GM19025 (cell line): ENCODE data around the gene PEAR1.

Experiments
- ATAC-seq: cut with Tn5 transposase; IDR thresholded peaks from one replicate; pipeline ENCODE4 v1.9.1; 2021; ENCODE audit warnings: mild to moderate bottlenecking, low read depth, moderate library complexity; ENCODE audit not compliant: unreplicated experiment

PEAR1 gene

DNA sequence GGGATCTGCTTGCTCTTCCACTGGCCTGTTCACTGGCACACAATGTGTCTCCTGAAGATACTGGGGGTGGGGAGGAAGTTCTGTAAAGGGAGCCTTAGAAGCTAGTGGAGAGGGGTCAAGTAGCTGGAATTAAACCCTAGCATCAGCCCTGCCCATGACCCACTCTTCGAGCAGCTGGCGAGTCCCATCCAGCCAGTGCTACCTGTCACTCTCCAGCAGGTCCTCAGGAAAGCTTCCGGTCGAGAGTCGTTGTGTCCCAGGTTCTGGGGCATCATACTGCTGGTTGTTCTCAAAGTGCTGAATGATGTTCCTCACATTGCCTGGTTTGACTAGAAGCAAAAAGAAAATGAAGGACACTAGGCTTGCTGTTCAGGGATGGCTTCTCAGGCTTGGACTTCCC lies 57.9 kb downstream of the PEAR1 start:
- ATAC-seq: no peak

DNA sequence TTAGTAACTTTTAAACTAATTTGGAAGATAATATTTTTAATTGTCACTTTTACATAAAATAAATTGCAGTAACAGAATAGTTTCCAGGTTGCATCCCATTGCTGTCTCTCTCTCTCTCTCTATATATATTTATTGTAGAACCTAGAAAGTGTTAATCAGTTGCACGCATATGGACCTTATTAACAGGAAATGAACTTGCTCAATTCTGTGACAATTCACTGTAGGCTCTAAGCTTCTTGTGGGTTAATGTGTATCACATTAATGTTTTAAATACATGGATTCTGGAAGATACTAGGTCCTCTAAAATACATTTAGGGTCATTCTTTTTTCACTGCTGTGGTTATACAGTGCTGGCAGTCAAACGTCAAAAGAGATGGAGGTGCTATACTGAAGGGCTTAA lies 60.1 kb downstream of the PEAR1 start:
- no peak for ATAC-seq

DNA sequence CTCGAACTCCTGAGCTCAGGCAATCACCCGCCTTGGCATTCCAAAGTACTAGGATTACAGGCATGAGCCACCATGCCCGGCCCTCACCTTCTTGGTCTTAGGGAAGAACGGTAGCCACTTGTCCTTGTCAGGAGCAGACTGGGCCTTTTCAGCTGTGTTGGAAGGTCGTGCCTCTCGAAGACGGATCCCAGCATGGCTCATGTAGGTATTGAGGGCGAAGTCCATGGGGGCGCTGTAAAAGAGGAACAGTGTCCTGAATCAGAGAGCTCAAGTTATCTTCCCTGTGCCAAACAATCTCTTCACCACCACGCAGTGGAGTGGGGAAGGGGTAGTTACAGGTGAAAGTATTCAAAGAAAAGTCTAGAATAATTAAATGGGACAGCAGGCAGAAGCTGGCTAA lies 62.8 kb downstream of the PEAR1 start:
- no peak for ATAC-seq

DNA sequence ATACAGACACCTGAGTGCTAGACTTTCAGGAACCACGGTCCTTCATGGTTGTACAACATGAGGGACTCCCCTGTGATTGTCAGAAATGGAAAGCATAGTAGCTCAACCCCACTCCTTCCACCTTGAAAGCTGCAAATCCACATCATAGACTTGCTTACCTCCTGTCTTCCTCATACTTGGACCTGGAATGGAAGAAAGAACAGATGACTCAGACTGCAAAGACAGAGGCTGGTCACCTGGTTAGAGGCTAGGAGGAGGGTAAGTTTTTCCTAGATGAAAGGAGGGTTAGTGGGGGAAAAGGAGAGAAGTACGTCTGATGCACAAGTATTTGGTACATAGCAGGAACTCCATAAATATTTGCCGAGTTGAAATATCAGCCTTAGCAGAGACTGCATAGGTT lies 64.1 kb downstream of the PEAR1 start:
- ATAC-seq: no peak

DNA sequence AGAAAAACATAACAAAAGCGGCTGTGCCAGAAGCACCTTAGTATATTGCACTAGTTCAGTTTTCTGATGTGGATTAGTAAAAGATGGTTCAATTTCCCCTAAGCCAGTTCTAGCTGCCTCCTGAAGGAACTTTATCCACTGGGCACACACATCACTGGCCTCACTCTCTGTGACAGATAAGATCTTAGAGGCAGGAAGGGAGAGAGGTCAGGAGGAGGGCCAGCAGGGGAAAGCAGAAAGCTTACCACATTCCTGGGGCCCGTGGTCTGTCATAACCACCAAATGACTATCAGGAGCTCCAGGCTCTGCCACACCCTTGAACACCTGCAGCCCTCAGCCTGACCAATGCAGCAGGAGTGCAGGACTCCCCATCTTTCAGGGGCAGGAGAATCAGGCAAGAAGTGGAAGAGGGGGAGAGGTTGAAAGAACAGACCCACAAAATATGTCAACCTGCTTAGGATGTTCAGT lies 64.8 kb downstream of the PEAR1 start:
- ATAC-seq: no peak

DNA sequence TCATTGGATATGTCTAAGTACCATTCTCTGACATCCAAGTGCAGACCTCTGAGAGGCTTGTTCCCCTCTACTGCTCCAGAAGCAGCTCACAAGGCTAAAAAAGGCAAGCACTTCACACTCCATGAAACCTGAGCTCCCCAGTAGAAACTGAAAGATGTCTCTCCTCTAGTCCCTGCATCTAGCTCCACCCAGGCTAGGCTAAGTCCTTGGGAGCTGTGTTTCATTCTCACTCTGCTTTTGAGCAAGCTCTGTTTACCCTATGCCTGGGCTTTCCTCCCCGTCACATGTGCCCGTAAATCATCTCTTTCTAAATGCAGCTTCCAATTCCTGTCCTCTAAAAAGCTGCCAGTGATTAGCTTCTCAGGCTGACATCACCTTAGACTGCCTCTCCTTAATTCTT lies 65.9 kb downstream of the PEAR1 start:
- no peak for ATAC-seq

DNA sequence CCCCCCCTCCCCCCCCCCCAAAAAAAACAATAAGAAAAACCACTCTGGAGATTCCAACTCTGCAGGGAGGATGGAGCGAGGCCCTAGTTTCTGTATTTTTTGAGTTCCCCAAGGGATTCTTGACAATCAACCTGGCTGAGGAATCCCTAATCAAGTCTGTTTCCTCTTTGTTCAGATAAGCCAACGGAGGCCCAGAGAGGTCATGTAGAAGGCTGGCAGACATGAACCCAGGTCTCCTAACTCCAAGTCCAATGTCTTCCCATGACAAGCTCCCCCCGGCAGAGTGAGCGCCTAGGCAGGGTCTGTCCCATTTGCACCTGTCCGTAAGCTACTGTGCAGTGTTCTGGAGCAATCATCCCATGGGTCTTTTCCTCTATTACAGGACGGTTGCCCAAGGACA lies 66.4 kb downstream of the PEAR1 start:
- ATAC-seq: no peak

DNA sequence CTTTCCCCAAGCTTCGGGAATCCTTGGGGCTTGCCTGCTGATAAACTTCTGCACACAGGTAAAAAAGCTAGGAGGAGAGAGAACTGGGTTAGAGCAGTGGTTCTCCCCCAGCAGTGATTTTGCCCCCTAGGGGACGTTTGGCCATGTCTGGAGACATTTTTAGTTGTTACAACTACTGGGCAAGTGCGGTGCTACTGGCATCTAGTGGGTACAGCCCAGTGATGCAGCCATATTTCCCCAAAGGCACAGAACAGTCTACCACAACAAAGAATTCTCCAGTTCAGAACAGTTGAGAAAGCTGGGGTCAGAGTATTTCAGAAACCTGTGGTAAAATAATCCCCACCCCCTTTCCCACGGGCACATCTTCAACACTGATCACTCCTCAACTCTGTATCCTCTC lies 68.2 kb downstream of the PEAR1 start:
- ATAC-seq: no peak

DNA sequence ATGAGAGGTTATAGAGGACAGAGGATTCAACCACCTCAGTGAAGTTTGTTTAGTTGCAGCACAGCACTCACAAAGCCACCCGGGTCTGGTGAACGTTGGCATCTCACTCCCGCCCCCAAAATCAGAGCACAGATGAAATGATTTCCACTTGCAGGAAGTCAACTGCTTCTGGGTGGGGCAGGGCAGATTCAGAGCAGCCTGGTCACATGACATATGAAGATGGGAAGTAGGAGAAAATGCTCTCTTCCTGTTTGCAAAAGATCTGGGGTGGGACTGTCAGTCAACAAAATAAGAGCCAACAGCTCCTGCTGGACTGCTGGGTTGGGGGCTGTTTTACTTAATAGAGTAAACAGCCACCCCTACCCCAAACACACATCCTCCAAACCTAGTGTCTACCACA lies 70.1 kb downstream of the PEAR1 start:
- ATAC-seq: no peak

DNA sequence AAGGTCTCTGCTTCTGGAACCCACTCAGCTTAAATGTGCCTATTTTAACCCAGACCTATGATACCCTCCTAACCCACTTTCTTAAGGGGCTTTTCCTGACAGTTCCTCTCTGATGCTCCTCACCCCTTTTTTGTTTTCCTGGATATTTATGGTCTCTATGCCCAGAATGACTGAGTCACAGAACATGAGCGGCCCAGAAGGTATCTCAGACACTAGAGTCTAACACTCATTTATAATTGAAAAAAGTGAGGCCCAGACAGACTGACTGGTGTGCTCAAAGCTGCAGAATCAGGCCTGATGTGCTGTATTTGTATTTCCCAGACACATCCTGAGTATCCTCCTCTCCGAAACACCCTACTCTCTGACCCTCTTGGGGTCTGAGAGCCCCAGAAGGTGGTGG lies 70.9 kb downstream of the PEAR1 start:
- ATAC-seq: no peak
